Chondrocyte (in vitro differentiated cells): ENCODE data around the gene ARAP3. TPM values are rescaled to one million over a fixed set of nuclear protein-coding genes. Genes with fewer than 3 reads are reported as not detected.

ENCODE experiments used
- DNase-seq: peaks from one replicate; pipeline ENCODE4 v3.0.0; 2021; ENCODE audit warnings: mixed read lengths, low spot score
- H3K27ac Mint-ChIP-seq: one replicate; pipeline ENCODE4 v1.8.0; 2021; ENCODE audit warnings: mild to moderate bottlenecking, moderate library complexity, mixed read lengths; ENCODE audit not compliant: unreplicated experiment
- H3K27me3 Mint-ChIP-seq: 2 replicates; pipeline ENCODE4 v1.8.0; 2021; ENCODE audit warnings: low read depth, mixed read lengths
- H3K36me3 Mint-ChIP-seq: 2 replicates; pipeline ENCODE4 v1.8.0; 2021; ENCODE audit warnings: low read depth, mixed read lengths
- H3K4me1 Mint-ChIP-seq: 2 replicates; pipeline ENCODE4 v1.8.0; 2021; ENCODE audit warnings: low read depth, mild to moderate bottlenecking, mixed read lengths
- H3K4me3 Mint-ChIP-seq: one replicate; pipeline ENCODE4 v1.8.0; 2021; ENCODE audit warnings: mild to moderate bottlenecking, moderate library complexity, mixed read lengths; ENCODE audit not compliant: unreplicated experiment
- H3K9me3 Mint-ChIP-seq: 2 replicates; pipeline ENCODE4 v1.8.0; 2021; ENCODE audit warnings: low read depth, mixed read lengths
- CTCF ChIP-seq: fragments of 200-600 bp; sonication (generic); IDR thresholded peaks from 2 replicates; pipeline ENCODE4 v1.5.0; 2021; ENCODE audit warnings: antibody characterized with exemption, mild to moderate bottlenecking, moderate library complexity
- total RNA-seq: library from RNA; stranded (reverse); gene quantifications from 3 replicates; pipeline ENCODE4 v1.2.1, GENCODE V29; 2021

The ARAP3 gene
- total RNA-seq, 1 donor from 2014 or later: 5.9 TPM

DNA sequence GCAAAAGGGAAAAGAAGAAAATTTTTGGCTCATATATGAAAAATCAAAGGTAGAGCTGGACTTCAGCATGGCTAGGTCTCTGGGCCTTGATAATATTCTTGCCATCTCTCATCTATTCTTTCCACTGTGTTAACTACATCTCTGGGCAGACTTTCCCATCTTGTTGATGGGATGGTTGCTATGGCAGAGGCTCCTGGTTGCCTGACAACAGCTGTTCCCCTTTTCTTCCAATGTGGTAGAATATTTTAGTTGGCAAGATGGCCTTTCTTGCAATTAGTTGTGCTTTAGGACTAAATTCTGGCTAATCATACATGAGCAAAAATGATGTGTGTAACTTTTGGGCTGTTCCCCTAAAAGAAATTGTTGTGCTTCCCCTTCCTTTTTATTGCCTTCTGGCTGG lies 40.2 kb upstream of the ARAP3 start:
- H3K9me3 Mint-ChIP-seq: peaks cover 8% of the 10 kb centered on the region
- TF ChIP-seq CTCF: no peak
- no peak for DNase-seq
- H3K27me3 Mint-ChIP-seq: peaks cover 20% of the 10 kb centered on the region
- H3K27ac Mint-ChIP-seq: no peak overlapping the region
- no peak overlapping the region for H3K4me3 Mint-ChIP-seq
- H3K36me3 Mint-ChIP-seq: no peaks in the 10 kb centered on the region
- no peaks in the 10 kb centered on the region for H3K4me1 Mint-ChIP-seq

- H3K4me3 Mint-ChIP-seq: no peak overlapping the region
Measured at GRCh38 chr5:141717043-141717442, 35.0 kb upstream of the ARAP3 start.

GRCh38 chr5:141716468-141716867 lies 34.4 kb upstream of the ARAP3 start:
- Mint-ChIP-seq H3K36me3 (no peaks in the 10 kb centered on the region), H3K4me3 (no peak overlapping the region), H3K27ac (no peak overlapping the region), H3K4me1 (no peaks in the 10 kb centered on the region), H3K9me3 (no peaks in the 10 kb centered on the region), H3K27me3 (peaks cover 35% of the 10 kb centered on the region)
- DNase-seq: no peak
- TF ChIP-seq CTCF: no peak

More at GRCh38 chr5:141717043-141717442, 35.0 kb upstream of the ARAP3 start:
- TF ChIP-seq CTCF: no peak
- no peaks in the 10 kb centered on the region for H3K36me3 Mint-ChIP-seq
- no peaks in the 10 kb centered on the region for H3K9me3 Mint-ChIP-seq
- no peaks in the 10 kb centered on the region for H3K4me1 Mint-ChIP-seq
- no peak for DNase-seq
- no peak overlapping the region for H3K27ac Mint-ChIP-seq
- peaks cover 33% of the 10 kb centered on the region for H3K27me3 Mint-ChIP-seq

DNA sequence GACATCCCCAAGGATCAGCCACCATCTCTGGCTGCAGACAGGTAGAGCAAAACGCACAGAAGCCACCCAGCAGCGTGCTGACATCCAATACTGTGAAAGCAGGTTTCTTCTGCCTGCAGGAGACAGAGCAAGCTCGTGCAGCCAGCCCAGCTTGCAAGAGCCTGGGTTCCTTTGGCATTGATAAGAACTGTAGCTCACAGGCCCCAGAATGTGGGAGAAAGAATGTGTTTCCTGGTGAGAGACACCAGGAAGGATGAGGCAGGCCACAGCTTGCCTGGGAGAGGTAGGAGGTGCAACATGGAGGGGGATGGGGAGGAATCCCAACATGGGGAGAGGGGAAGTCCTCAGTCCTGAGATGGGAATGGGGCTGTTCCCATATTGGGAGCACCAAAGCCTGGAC lies 34.0 kb upstream of the ARAP3 start:
- DNase-seq: no peak
- no peaks in the 10 kb centered on the region for H3K9me3 Mint-ChIP-seq
- no peaks in the 10 kb centered on the region for H3K36me3 Mint-ChIP-seq
- TF ChIP-seq CTCF: no peak
- peaks cover 37% of the 10 kb centered on the region for H3K27me3 Mint-ChIP-seq
- H3K4me1 Mint-ChIP-seq: no peaks in the 10 kb centered on the region
- no peak overlapping the region for H3K27ac Mint-ChIP-seq
- no peak overlapping the region for H3K4me3 Mint-ChIP-seq

DNA sequence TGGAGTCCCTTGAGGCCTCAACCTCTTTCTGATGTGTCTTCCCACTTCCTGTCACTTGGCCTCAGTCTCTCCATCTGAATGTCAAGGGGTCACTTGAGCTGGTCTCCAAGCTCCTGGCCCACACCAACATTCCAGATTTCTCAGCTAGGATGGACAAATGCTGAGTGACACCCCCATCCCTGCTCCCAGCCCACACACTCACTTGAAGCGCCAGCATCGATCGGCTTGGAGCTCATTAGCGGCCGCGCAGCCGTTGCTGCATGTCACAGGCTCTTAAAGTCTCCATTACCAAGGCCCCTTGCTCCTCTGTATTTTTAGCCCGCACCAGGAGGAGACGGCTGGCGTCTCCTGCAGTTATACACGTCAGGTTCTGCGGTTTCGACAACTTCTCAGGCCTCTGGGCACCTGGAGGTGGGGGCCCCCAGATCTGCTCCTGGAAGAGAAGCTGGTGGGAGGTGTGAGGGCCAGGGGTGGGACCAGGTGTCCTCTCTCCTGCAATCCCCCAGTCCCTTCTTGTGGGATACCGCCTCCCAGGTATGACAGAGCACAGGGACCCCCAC lies 33.4 kb upstream of the ARAP3 start:
- no peak for DNase-seq
- no peaks in the 10 kb centered on the region for H3K4me1 Mint-ChIP-seq
- TF ChIP-seq CTCF: no peak
- no peaks in the 10 kb centered on the region for H3K9me3 Mint-ChIP-seq
- no peak overlapping the region for H3K27ac Mint-ChIP-seq
- H3K27me3 Mint-ChIP-seq: peaks cover 39% of the 10 kb centered on the region
- H3K4me3 Mint-ChIP-seq: no peak overlapping the region
- no peaks in the 10 kb centered on the region for H3K36me3 Mint-ChIP-seq
